ENCODE measurements around the gene MFNG.

MFNG gene

GRCh38 chr22:37431366-37431765, 54.8 kb downstream of the MFNG start:
- Mint-ChIP-seq H3K27ac (no peak overlapping the region), H3K4me3 (no peak overlapping the region), H3K36me3 (no peaks in the 10 kb centered on the region), H3K27me3 (peaks cover 76% of the 10 kb centered on the region), H3K4me1 (peaks cover 24% of the 10 kb centered on the region), H3K9me3 (peaks cover 4% of the 10 kb centered on the region)
- CTCF ChIA-PET: interaction anchor here (0.6 to 5.1 kb wide), 4 partner anchors 25 to 115 kb away, joined by 3 to 60 read pairs (median 10); no protein-coding TSS in a partner anchor
- no peak for DNase-seq

- H3K9me3 Mint-ChIP-seq: peaks cover 4% of the 10 kb centered on the region
- H3K27ac Mint-ChIP-seq: peak overlapping the region; percentile 1
- CTCF ChIA-PET: interaction anchor here (1.4 to 5.1 kb wide), 6 partner anchors 7 to 115 kb away, joined by 3 to 60 read pairs (median 9); no protein-coding TSS in a partner anchor
- no peak overlapping the region for H3K4me3 Mint-ChIP-seq
- H3K27me3 Mint-ChIP-seq: peaks cover 80% of the 10 kb centered on the region
- DNase-seq: no peak
- H3K4me1 Mint-ChIP-seq: peaks cover 27% of the 10 kb centered on the region
- no peaks in the 10 kb centered on the region for H3K36me3 Mint-ChIP-seq
Observed at GRCh38 chr22:37430941-37431340, 55.2 kb downstream of the MFNG start.

- CTCF ChIA-PET: interaction anchor here (0.9 to 5.1 kb wide), 30 partner anchors 9 to 170 kb away, joined by 3 to 60 read pairs (median 4); partner anchors contain the start of gene CYTH4
- peaks cover 4% of the 10 kb centered on the region for H3K9me3 Mint-ChIP-seq
- H3K36me3 Mint-ChIP-seq: no peaks in the 10 kb centered on the region
- peaks cover 27% of the 10 kb centered on the region for H3K4me1 Mint-ChIP-seq
- peak; percentile 75 for DNase-seq
- no peak overlapping the region for H3K27ac Mint-ChIP-seq
- H3K27me3 Mint-ChIP-seq: peaks cover 89% of the 10 kb centered on the region
- no peak overlapping the region for H3K4me3 Mint-ChIP-seq
Observed at GRCh38 chr22:37428649-37429586, 57.3 kb downstream of the MFNG start.

GRCh38 chr22:37427711-37428635, 58.2 kb downstream of the MFNG start:
- Mint-ChIP-seq H3K27me3 (peaks cover 93% of the 10 kb centered on the region), H3K4me1 (peaks cover 27% of the 10 kb centered on the region), H3K36me3 (no peaks in the 10 kb centered on the region), H3K9me3 (peaks cover 4% of the 10 kb centered on the region), H3K27ac (no peak overlapping the region), H3K4me3 (peak overlapping the region; percentile 38)
- no peak for DNase-seq
- CTCF ChIA-PET: interaction anchor here (0.9 to 5.1 kb wide), 20 partner anchors 10 to 169 kb away, joined by 3 to 60 read pairs (median 4); partner anchors contain the start of gene CYTH4

- no peak for DNase-seq
- CTCF ChIA-PET: interaction anchor here (5.1 kb wide), 1 partner anchor 111 kb away, joined by 60 read pairs; no protein-coding TSS in a partner anchor
- no peaks in the 10 kb centered on the region for H3K9me3 Mint-ChIP-seq
- peaks cover 94% of the 10 kb centered on the region for H3K27me3 Mint-ChIP-seq
- peak within 1 kb of the TSS; percentile 38 for H3K4me3 Mint-ChIP-seq
- no peak within 1 kb of the TSS for H3K27ac Mint-ChIP-seq
- H3K4me1 Mint-ChIP-seq: peaks cover 20% of the 10 kb centered on the region
- H3K36me3 Mint-ChIP-seq: no peaks in the 10 kb centered on the region
Observed at GRCh38 chr22:37427135-37427710, 59.0 kb downstream of the MFNG start, which contains the start of gene ELFN2. Gene ELFN2, minus strand, starts transcription at chr22:37427479. Its CDS starts 51,945 bp downstream, at chr22:37375534.

- H3K4me1 Mint-ChIP-seq: peaks cover 15% of the 10 kb centered on the region
- H3K27ac Mint-ChIP-seq: no peak overlapping the region
- peaks cover 94% of the 10 kb centered on the region for H3K27me3 Mint-ChIP-seq
- no peak for DNase-seq
- CTCF ChIA-PET: no interaction called here
- no peaks in the 10 kb centered on the region for H3K9me3 Mint-ChIP-seq
- H3K4me3 Mint-ChIP-seq: peak overlapping the region; percentile 26
- no peaks in the 10 kb centered on the region for H3K36me3 Mint-ChIP-seq
Observed at GRCh38 chr22:37426706-37427134, 59.5 kb downstream of the MFNG start.

- H3K36me3 Mint-ChIP-seq: no peaks in the 10 kb centered on the region
- CTCF ChIA-PET: no interaction called here
- no peak for DNase-seq
- H3K9me3 Mint-ChIP-seq: no peaks in the 10 kb centered on the region
- peaks cover 95% of the 10 kb centered on the region for H3K27me3 Mint-ChIP-seq
- peaks cover 10% of the 10 kb centered on the region for H3K4me1 Mint-ChIP-seq
- peak overlapping the region; percentile 26 for H3K4me3 Mint-ChIP-seq
- H3K27ac Mint-ChIP-seq: no peak overlapping the region
Observed at GRCh38 chr22:37425800-37426705, 60.1 kb downstream of the MFNG start.

GRCh38 chr22:37425369-37425768, 60.8 kb downstream of the MFNG start:
- H3K36me3 Mint-ChIP-seq: no peaks in the 10 kb centered on the region
- peaks cover 10% of the 10 kb centered on the region for H3K4me1 Mint-ChIP-seq
- H3K27me3 Mint-ChIP-seq: peaks cover 95% of the 10 kb centered on the region
- CTCF ChIA-PET: no interaction called here
- H3K9me3 Mint-ChIP-seq: no peaks in the 10 kb centered on the region
- H3K27ac Mint-ChIP-seq: no peak overlapping the region
- no peak overlapping the region for H3K4me3 Mint-ChIP-seq
- DNase-seq: no peak

- no peaks in the 10 kb centered on the region for H3K9me3 Mint-ChIP-seq
- no peak for DNase-seq
- peaks cover 21% of the 10 kb centered on the region for H3K4me1 Mint-ChIP-seq
- H3K36me3 Mint-ChIP-seq: no peaks in the 10 kb centered on the region
- peaks cover 97% of the 10 kb centered on the region for H3K27me3 Mint-ChIP-seq
- H3K4me3 Mint-ChIP-seq: no peak overlapping the region
- H3K27ac Mint-ChIP-seq: no peak overlapping the region
- CTCF ChIA-PET: interaction anchor here (0.6 kb wide), 1 partner anchor 394 kb away, joined by 6 read pairs; no protein-coding TSS in a partner anchor
Observed at GRCh38 chr22:37423283-37423682, 62.9 kb downstream of the MFNG start.

- no peak overlapping the region for H3K27ac Mint-ChIP-seq
- H3K4me1 Mint-ChIP-seq: peaks cover 25% of the 10 kb centered on the region
- H3K36me3 Mint-ChIP-seq: no peaks in the 10 kb centered on the region
- DNase-seq: no peak
- H3K4me3 Mint-ChIP-seq: no peak overlapping the region
- CTCF ChIA-PET: no interaction called here
- peaks cover 97% of the 10 kb centered on the region for H3K27me3 Mint-ChIP-seq
- H3K9me3 Mint-ChIP-seq: no peaks in the 10 kb centered on the region
Observed at GRCh38 chr22:37421468-37421877, 64.7 kb downstream of the MFNG start.

- Mint-ChIP-seq H3K36me3 (no peaks in the 10 kb centered on the region), H3K27ac (no peak overlapping the region), H3K9me3 (no peaks in the 10 kb centered on the region), H3K4me3 (peak overlapping the region; percentile 58), H3K27me3 (peaks cover 97% of the 10 kb centered on the region), H3K4me1 (peaks cover 27% of the 10 kb centered on the region)
- CTCF ChIA-PET: no interaction called here
- DNase-seq: no peak
Observed at GRCh38 chr22:37420686-37421467, 65.3 kb downstream of the MFNG start.

GRCh38 chr22:37419969-37420685, 66.1 kb downstream of the MFNG start:
- CTCF ChIA-PET: no interaction called here
- Mint-ChIP-seq H3K4me3 (peak overlapping the region; percentile 58), H3K9me3 (no peaks in the 10 kb centered on the region), H3K27me3 (peaks cover 97% of the 10 kb centered on the region), H3K27ac (no peak overlapping the region), H3K4me1 (peaks cover 28% of the 10 kb centered on the region), H3K36me3 (no peaks in the 10 kb centered on the region)
- DNase-seq: peak; percentile 59

Data from activated naive CD4-positive, alpha-beta T cell treated with anti-CD3 and anti-CD28 coated beads, Interleukin-2, amount 10 ng/mL, durations not matched to agents 7 days and 5 days (primary cell).